Body of pancreas (tissue), 4 donors: ENCODE data around the gene PLCB1. TPM values are rescaled to one million over a fixed set of nuclear protein-coding genes. Genes with fewer than 3 reads are reported as not detected.
"Not testable (repeated sequence)": the region's sequence is repeated elsewhere in the genome, so short reads cannot be mapped to it uniquely, and the experiment has no call there.

Experiments used
- ATAC-seq: fragments of 150-250 bp; one replicate; pipeline ENCODE4 v1.9.1; 2016
- DNase-seq, 4 donors: peaks; one replicate each; pipeline ENCODE4 v3.0.0-alpha.2; 2019
- H3K27ac ChIP-seq, 4 donors: fragments of 200-600 bp; sonication (generic); 1 replicate in 3 of 4; 2 replicates in 1 of 4; pipeline versions ENCODE4 v1.5.1 to v1.6.1; 2016 to 2019; ENCODE audit warnings: mild to moderate bottlenecking in 1 of 4, mixed read lengths in 1 of 4, moderate library complexity in 1 of 4
- H3K27me3 ChIP-seq, 2 donors: fragments of 200-600 bp; sonication (generic); one replicate each; pipeline ENCODE4 v1.6.0; 2016; ENCODE audit warnings: mild to moderate bottlenecking in 1 of 2
- H3K36me3 ChIP-seq, 2 donors: fragments of 200-600 bp; sonication (generic); replicated peaks in 1 of 2; 2 replicates each; pipeline ENCODE4 v1.5.1; 2016; ENCODE audit warnings: low read depth in 2 of 2; ENCODE audit not compliant: insufficient read depth in 1 of 2
- H3K4me1 ChIP-seq: fragments of 200-600 bp; sonication (generic); one replicate; pipeline ENCODE4 v1.6.0; 2016
- H3K4me3 ChIP-seq, 2 donors: fragments of 200-600 bp; sonication (generic); 1 replicate in 1 of 2; 2 replicates in 1 of 2; pipeline ENCODE4 v1.5.1; 2016 to 2019
- H3K9me3 ChIP-seq, 3 donors: fragments of 200-600 bp; sonication (generic); 1 replicate in 2 of 3; 2 replicates in 1 of 3; pipeline ENCODE4 v1.5.1; 2016
- CTCF ChIP-seq, 7 experiments: fragments of 450-650 bp in 4 of 7; fragments of 200-600 bp in 3 of 7; sonication (generic) in 3 of 7; IDR thresholded peaks; one replicate each; pipeline ENCODE4 v1.5.1; 2016 to 2019; ENCODE audit warnings: antibody characterized with exemption in 7 of 7
- POLR2A ChIP-seq, 3 donors: fragments of 450-650 bp; IDR thresholded peaks; one replicate each; pipeline ENCODE4 v1.6.1; 2016; ENCODE audit warnings: antibody characterized with exemption in 3 of 3, mild to moderate bottlenecking in 2 of 3
- WGBS, 2 donors: methylation state at CpG; one replicate each; pipeline ENCODE4 v1.1.5; 2017; 5-methylcytosine and 5-hydroxymethylcytosine counted together
- intact Hi-C: fragments of 100-400 bp; cut with DNase I; formaldehyde crosslinking; loops from one replicate; pipeline ENCODE4 v1.15.1; 2023
- total RNA-seq, 2 donors: library from RNA; depleted of rRNA; stranded (reverse); fragments of >200 nt; gene quantifications; one replicate each; pipeline ENCODE4 v1.1.0, GENCODE V29; 2016

PLCB1 gene
- total RNA-seq, 2 donors from 2014 or later = 32.9 to 46.1 TPM

GRCh38 chr20:8851446-8851845 is 719.4 kb downstream of the PLCB1 start:
- intact Hi-C loops = no loop called here
- ATAC-seq (no peak), DNase-seq (no peak)
- TF ChIP-seq POLR2A (IDR thresholded peaks at IDR 0.05) (no peak), CTCF (IDR thresholded peaks at IDR 0.05) (no peak)
- H3K27ac ChIP-seq = no peak overlapping the region
- no peaks in the 10 kb centered on the region for H3K4me1 ChIP-seq
- 81 to 91% methylated on average over 1 of the region's 1 CpG for whole genome bisulfite sequencing, 2 donors
- no peaks in the 10 kb centered on the region for H3K27me3 ChIP-seq
- H3K36me3 ChIP-seq = no peaks in the 10 kb centered on the region
- H3K4me3 ChIP-seq = no peak overlapping the region
- H3K9me3 ChIP-seq = no peaks in the 10 kb centered on the region

GRCh38 chr20:8851919-8852318 is 719.9 kb downstream of the PLCB1 start:
- H3K4me3 ChIP-seq, H3K27ac ChIP-seq, H3K4me1 ChIP-seq, intact Hi-C loops, H3K9me3 ChIP-seq, DNase-seq, H3K36me3 ChIP-seq, ATAC-seq, H3K27me3 ChIP-seq: not testable (repeated sequence)
- 78 to 86% methylated on average over 2 of the region's 2 CpGs for WGBS, 2 donors

GRCh38 chr20:8853211-8853610 is 721.1 kb downstream of the PLCB1 start:
- intact Hi-C loops = not testable (repeated sequence)
- ATAC-seq = peak; percentile 35

GRCh38 chr20:8853805-8854338 is 721.8 kb downstream of the PLCB1 start:
- Histone ChIP-seq H3K27me3 (no peaks in the 10 kb centered on the region), H3K27ac (peak overlapping the region in 1 of 4 donors; percentile 34), H3K4me1 (no peaks in the 10 kb centered on the region), H3K9me3 (no peaks in the 10 kb centered on the region), H3K4me3 (no peak overlapping the region), H3K36me3 (no peaks in the 10 kb centered on the region)
- ATAC-seq = peak; percentile 83
- intact Hi-C loops = no loop called here
- 25 to 29% methylated on average over 6 of the region's 6 CpGs for WGBS, 2 donors
- DNase-seq = peak in 3 of 4 donors; percentile 7 to 54 (median 27)
- TF ChIP-seq POLR2A (IDR thresholded peaks at IDR 0.05) = no peak
- peak; percentile 43 to 90 (median 88) for TF ChIP-seq CTCF (IDR thresholded peaks at IDR 0.05)

More at GRCh38 chr20:8853211-8853610, 721.1 kb downstream of the PLCB1 start:
- not testable (repeated sequence) for DNase-seq, H3K9me3 ChIP-seq, H3K27me3 ChIP-seq, H3K4me1 ChIP-seq, H3K4me3 ChIP-seq, H3K36me3 ChIP-seq
- peak overlapping the region in 1 of 4 donors; percentile 34 for H3K27ac ChIP-seq
- 25 to 27% methylated on average over 3 of the region's 3 CpGs for WGBS, 2 donors

- no peak overlapping the region for H3K4me3 ChIP-seq
- intact Hi-C loops = no loop called here
- WGBS, 2 donors = 68 to 73% methylated on average over 12 of the region's 12 CpGs
- H3K4me1 ChIP-seq = no peaks in the 10 kb centered on the region
- no peak for TF ChIP-seq POLR2A (IDR thresholded peaks at IDR 0.05)
- TF ChIP-seq CTCF (IDR thresholded peaks at IDR 0.05) = no peak
- DNase-seq (peak in 3 of 4 donors; percentile 11 to 32 (median 19)), ATAC-seq (no peak)
- H3K9me3 ChIP-seq = no peaks in the 10 kb centered on the region
- no peaks in the 10 kb centered on the region for H3K36me3 ChIP-seq
- no peaks in the 10 kb centered on the region for H3K27me3 ChIP-seq
- H3K27ac ChIP-seq = peak overlapping the region in 1 of 4 donors; percentile 19
Observed at GRCh38 chr20:8854571-8854970, 722.5 kb downstream of the PLCB1 start.

GRCh38 chr20:8855315-8855714 is 723.2 kb downstream of the PLCB1 start:
- DNase-seq (peak in 1 of 4 donors; percentile 13), ATAC-seq (peak; percentile 16)
- Histone ChIP-seq H3K4me3 (no peak overlapping the region), H3K27ac (no peak overlapping the region), H3K9me3 (no peaks in the 10 kb centered on the region), H3K36me3 (no peaks in the 10 kb centered on the region), H3K4me1 (no peaks in the 10 kb centered on the region), H3K27me3 (no peaks in the 10 kb centered on the region)
- TF ChIP-seq CTCF (IDR thresholded peaks at IDR 0.05) = no peak
- TF ChIP-seq POLR2A (IDR thresholded peaks at IDR 0.05) = no peak
- intact Hi-C loops = no loop called here
